ENCODE measurements around the gene AHI1. TPM values are rescaled to one million over a fixed set of nuclear protein-coding genes. Genes with fewer than 3 reads are reported as not detected.
"Not testable (repeated sequence)": the region's sequence is repeated elsewhere in the genome, so short reads cannot be mapped to it uniquely, and the experiment has no call there.

Gene AHI1
- total and polyA plus RNA-seq, 9 donors = 7.1 to 56.2 (median 26.7) TPM

GRCh38 chr6:135490381-135490780 is 7.2 kb downstream of the AHI1 start:
- TF ChIP-seq POLR2A (IDR thresholded peaks at IDR 0.05) (no peak), EP300 (IDR thresholded peaks at IDR 0.05) (no peak), CTCF (IDR thresholded peaks at IDR 0.05) (no peak)
- DNase-seq = no peak
- H3K36me3 ChIP-seq = no peaks in the 10 kb centered on the region
- no peaks in the 10 kb centered on the region for H3K9me3 ChIP-seq
- no peak overlapping the region for H3K4me3 ChIP-seq
- no peaks in the 10 kb centered on the region for H3K4me1 ChIP-seq (ENCODE audit: insufficient read depth)
- 95 to 97% (median 95%) methylated on average over 3 of the region's 3 CpGs for WGBS, 3 donors
- intact Hi-C loops (cut with DNase I) = no loop called here
- no peaks in the 10 kb centered on the region for H3K27me3 ChIP-seq
- no peak overlapping the region for H3K27ac ChIP-seq

GRCh38 chr6:135488023-135488422 is 9.5 kb downstream of the AHI1 start:
- 86 to 89% (median 86%) methylated on average over 3 of the region's 3 CpGs for WGBS, 3 donors
- Histone ChIP-seq H3K9me3 (peaks cover 0 to 9% of the 10 kb centered on the region in 2 donors), H3K4me1 (ENCODE audit: insufficient read depth) (no peaks in the 10 kb centered on the region), H3K27me3 (no peaks in the 10 kb centered on the region), H3K27ac (no peak overlapping the region), H3K36me3 (no peaks in the 10 kb centered on the region), H3K4me3 (no peak overlapping the region)
- no peak for DNase-seq
- TF ChIP-seq EP300 (IDR thresholded peaks at IDR 0.05) = no peak
- intact Hi-C loops (cut with DNase I) = no loop called here

- H3K4me3 ChIP-seq; intact Hi-C loops (cut with DNase I); H3K27me3 ChIP-seq; H3K9me3 ChIP-seq; H3K36me3 ChIP-seq; H3K4me1 ChIP-seq (ENCODE audit: insufficient read depth); H3K27ac ChIP-seq; DNase-seq: not testable (repeated sequence)
- WGBS, 3 donors = 86 to 98% (median 98%) methylated on average over 2 of the region's 2 CpGs
Observed at GRCh38 chr6:135483903-135484302, 13.6 kb downstream of the AHI1 start.

- no peaks in the 10 kb centered on the region for H3K36me3 ChIP-seq
Observed at GRCh38 chr6:135481783-135482369, 15.7 kb downstream of the AHI1 start.

GRCh38 chr6:135479601-135480000 is 17.9 kb downstream of the AHI1 start:
- intact Hi-C loops (cut with DNase I) = no loop called here
- H3K4me3 ChIP-seq = no peak overlapping the region
- 96 to 100% (median 98%) methylated on average over 2 of the region's 2 CpGs for WGBS, 3 donors
- no peak for TF ChIP-seq CTCF (IDR thresholded peaks at IDR 0.05)
- no peak for TF ChIP-seq POLR2A (IDR thresholded peaks at IDR 0.05)
- no peak for TF ChIP-seq EP300 (IDR thresholded peaks at IDR 0.05)
- H3K9me3 ChIP-seq = peaks cover 0 to 6% of the 10 kb centered on the region in 2 donors
- H3K4me1 ChIP-seq (ENCODE audit: insufficient read depth) = peaks cover 5% of the 10 kb centered on the region
- no peaks in the 10 kb centered on the region for H3K36me3 ChIP-seq
- no peak for DNase-seq
- no peaks in the 10 kb centered on the region for H3K27me3 ChIP-seq
- no peak overlapping the region for H3K27ac ChIP-seq

More at GRCh38 chr6:135481783-135482369, 15.7 kb downstream of the AHI1 start:
- intact Hi-C loops (cut with DNase I) = no loop called here
- Histone ChIP-seq H3K4me3 (no peak overlapping the region), H3K27ac (no peak overlapping the region), H3K4me1 (ENCODE audit: insufficient read depth) (no peaks in the 10 kb centered on the region), H3K27me3 (no peaks in the 10 kb centered on the region), H3K9me3 (peaks cover 0 to 9% of the 10 kb centered on the region in 2 donors)
- 98 to 99% (median 98%) methylated on average over 3 of the region's 3 CpGs for WGBS, 3 donors
- no peak for DNase-seq
- TF ChIP-seq POLR2A (IDR thresholded peaks at IDR 0.05) (no peak), CTCF (IDR thresholded peaks at IDR 0.05) (no peak), EP300 (IDR thresholded peaks at IDR 0.05) (no peak)

Measured in ovary (tissue), 9 donors.